ENCODE data around the gene MUC5AC. TPM values are rescaled to one million over a fixed set of nuclear protein-coding genes. Genes with fewer than 3 reads are reported as not detected.
"Not testable (repeated sequence)": the region's sequence is repeated elsewhere in the genome, so short reads cannot be mapped to it uniquely, and the experiment has no call there.

The MUC5AC gene
- total RNA-seq, 1 donor from 2014 or later = under 0.01 TPM

DNA sequence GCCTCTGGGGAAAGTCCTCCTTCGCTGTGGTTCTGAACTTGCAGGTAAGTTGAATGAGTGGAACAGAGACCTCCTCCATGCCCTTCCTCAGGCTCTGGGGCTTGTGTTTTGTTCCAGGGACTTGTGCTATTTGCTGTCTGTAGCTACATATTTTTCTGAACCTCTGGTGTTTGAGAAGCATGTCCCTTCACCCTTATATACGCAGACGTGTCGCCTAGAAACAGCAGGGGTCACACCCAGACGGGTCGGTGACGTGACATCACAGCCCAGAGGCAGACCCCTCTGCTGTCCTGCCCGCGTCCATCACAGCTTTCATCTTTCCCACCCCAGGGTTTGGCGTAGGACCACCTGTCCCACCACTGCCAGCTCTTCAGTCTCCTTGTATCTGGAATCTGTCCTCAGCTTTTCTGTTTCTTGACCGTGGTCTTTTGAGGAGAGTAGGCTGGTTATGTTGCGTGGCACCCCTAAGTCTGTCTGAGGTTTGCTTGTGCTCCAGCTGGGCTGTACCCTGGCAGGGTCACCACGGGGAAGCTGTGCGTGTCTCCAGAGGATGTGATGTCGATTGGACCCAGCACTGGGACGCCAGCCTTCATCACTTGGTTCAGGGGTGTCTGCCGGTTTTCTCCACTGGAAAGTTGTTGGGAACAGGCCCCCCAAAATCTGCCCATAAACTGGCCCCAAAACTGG, 51.8 kb downstream of the MUC5AC start:
- peaks cover 0 to 7% (median 2%) of the 10 kb centered on the region in 3 donors for H3K9me3 ChIP-seq (ENCODE audit: control insufficient read depth in 3 of 3, low read length in 3 of 3)
- peaks cover 0 to 6% (median 0%) of the 10 kb centered on the region in 3 donors for H3K27me3 ChIP-seq (ENCODE audit: control insufficient read depth in 3 of 3, insufficient read depth in 3 of 3, low read length in 3 of 3)
- no peak overlapping the region for H3K4me3 ChIP-seq (ENCODE audit: low read length in 3 of 3)
- H3K36me3 ChIP-seq (ENCODE audit: control insufficient read depth in 3 of 3, insufficient read depth in 3 of 3, low read length in 3 of 3) = no peaks in the 10 kb centered on the region
- H3K4me1 ChIP-seq (ENCODE audit: control insufficient read depth in 3 of 3, insufficient read depth in 3 of 3, low read length in 3 of 3) = no peaks in the 10 kb centered on the region
- H3K27ac ChIP-seq (ENCODE audit: low read depth, low read length) = no peak overlapping the region
- H3K9ac ChIP-seq (ENCODE audit: low read depth in 1 of 3, low read length in 3 of 3) = no peak overlapping the region

DNA sequence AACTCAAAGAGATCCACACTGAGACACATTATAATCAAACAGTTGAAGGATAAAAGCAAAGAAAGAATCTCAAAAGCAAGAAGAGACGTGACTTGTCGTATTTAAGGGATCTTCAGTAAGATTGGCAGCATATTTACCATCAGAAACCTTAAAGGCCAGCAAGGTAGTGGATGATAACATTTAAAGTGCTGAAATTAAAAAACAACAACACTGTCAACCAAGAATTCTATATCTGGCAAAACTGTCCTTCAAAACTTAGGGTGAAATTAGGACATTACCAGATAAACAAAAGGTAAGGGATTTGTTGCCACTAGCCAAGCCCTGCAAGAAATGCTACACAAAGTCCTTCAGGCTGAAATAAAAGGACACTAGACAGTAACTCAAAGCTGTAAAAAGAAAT, 54.1 kb downstream of the MUC5AC start:
- H3K27me3 ChIP-seq (ENCODE audit: control insufficient read depth in 3 of 3, insufficient read depth in 3 of 3, low read length in 3 of 3) = no peaks in the 10 kb centered on the region
- H3K4me1 ChIP-seq (ENCODE audit: control insufficient read depth in 3 of 3, insufficient read depth in 3 of 3, low read length in 3 of 3) = no peaks in the 10 kb centered on the region
- H3K4me3 ChIP-seq (ENCODE audit: low read length in 3 of 3) = no peak overlapping the region
- peaks cover 0 to 7% (median 2%) of the 10 kb centered on the region in 3 donors for H3K9me3 ChIP-seq (ENCODE audit: control insufficient read depth in 3 of 3, low read length in 3 of 3)
- H3K9ac ChIP-seq (ENCODE audit: low read depth in 1 of 3, low read length in 3 of 3) = no peak overlapping the region
- no peaks in the 10 kb centered on the region for H3K36me3 ChIP-seq (ENCODE audit: control insufficient read depth in 3 of 3, insufficient read depth in 3 of 3, low read length in 3 of 3)
- H3K27ac ChIP-seq (ENCODE audit: low read depth, low read length) = no peak overlapping the region

DNA sequence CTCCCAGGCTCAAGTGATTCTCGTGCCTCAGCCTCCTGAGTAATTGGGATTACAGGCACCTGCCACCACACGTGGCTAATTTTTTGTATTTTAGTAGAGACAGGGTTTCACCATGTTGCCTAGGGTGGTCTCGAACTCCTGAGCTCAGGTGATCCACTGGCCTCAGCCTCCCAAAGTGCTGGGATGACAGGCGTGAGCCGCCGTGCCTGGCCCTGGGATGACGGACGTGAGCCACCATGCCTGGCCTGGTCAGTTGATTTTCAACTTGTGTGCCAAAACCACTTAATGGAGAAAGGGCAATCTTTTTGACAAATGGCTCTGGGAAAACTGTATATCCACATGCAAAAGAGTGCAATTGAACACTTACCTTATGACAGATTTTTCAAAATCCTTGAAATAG, 58.1 kb downstream of the MUC5AC start:
- not testable (repeated sequence) for H3K9me3 ChIP-seq (ENCODE audit: control insufficient read depth in 3 of 3, low read length in 3 of 3); H3K4me1 ChIP-seq (ENCODE audit: control insufficient read depth in 3 of 3, insufficient read depth in 3 of 3, low read length in 3 of 3); H3K27ac ChIP-seq (ENCODE audit: low read depth, low read length); H3K9ac ChIP-seq (ENCODE audit: low read depth in 1 of 3, low read length in 3 of 3); H3K36me3 ChIP-seq (ENCODE audit: control insufficient read depth in 3 of 3, insufficient read depth in 3 of 3, low read length in 3 of 3); H3K4me3 ChIP-seq (ENCODE audit: low read length in 3 of 3)
- H3K27me3 ChIP-seq (ENCODE audit: control insufficient read depth in 3 of 3, insufficient read depth in 3 of 3, low read length in 3 of 3) = peaks cover 1 to 28% (median 22%) of the 10 kb centered on the region in 3 donors

DNA sequence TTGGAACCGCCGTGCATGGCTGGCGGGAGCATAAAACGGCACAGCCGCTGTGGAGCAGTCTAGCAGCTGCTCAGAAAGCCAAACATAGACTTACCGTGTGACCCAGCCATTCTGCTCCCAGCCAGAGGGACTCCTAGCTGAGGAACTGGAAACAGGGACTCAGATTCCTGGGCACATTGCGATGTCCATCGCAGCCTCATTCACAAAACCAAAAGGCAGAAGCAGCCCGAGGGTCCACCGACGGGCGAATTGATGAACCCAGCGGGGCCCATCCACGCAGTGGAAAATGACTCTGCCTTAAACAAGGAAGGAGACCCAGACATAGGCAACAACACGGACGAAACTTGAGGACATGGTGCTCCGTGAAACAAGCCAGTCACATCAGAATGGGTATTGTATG, 59.4 kb downstream of the MUC5AC start:
- Histone ChIP-seq H3K4me3 (ENCODE audit: low read length in 3 of 3) (no peak overlapping the region), H3K27ac (ENCODE audit: low read depth, low read length) (no peak overlapping the region), H3K9ac (ENCODE audit: low read depth in 1 of 3, low read length in 3 of 3) (no peak overlapping the region), H3K36me3 (ENCODE audit: control insufficient read depth in 3 of 3, insufficient read depth in 3 of 3, low read length in 3 of 3) (no peaks in the 10 kb centered on the region), H3K4me1 (ENCODE audit: control insufficient read depth in 3 of 3, insufficient read depth in 3 of 3, low read length in 3 of 3) (no peaks in the 10 kb centered on the region), H3K9me3 (ENCODE audit: control insufficient read depth in 3 of 3, low read length in 3 of 3) (peaks cover 0 to 2% (median 2%) of the 10 kb centered on the region in 3 donors), H3K27me3 (ENCODE audit: control insufficient read depth in 3 of 3, insufficient read depth in 3 of 3, low read length in 3 of 3) (peaks cover 15 to 42% (median 35%) of the 10 kb centered on the region in 3 donors)

DNA sequence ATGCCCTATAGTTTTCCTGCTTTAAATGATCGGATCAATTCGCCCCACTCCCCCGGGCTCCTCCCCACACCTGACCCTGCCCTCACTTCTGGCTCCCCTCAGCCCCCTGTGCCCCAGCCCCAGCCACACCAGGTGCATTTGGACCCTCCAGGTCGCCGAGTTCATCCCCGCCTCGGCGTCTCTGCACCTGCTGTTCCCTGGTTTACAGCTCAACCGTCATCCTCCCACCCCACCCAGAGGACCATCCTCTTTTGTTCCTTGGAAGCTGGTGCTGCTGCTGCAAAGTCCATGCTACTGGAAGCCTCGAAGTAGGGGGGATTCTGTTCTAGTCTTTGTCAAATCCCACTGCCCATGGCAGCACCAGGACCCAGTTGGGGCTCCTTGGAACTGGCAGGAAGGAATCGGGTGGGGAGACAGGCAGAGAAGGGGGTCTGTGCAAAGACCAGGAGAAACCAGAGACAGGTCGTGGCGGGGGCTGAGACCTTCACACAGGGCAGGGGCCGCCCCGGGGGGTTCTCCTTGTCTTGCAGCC, 60.6 kb downstream of the MUC5AC start:
- Histone ChIP-seq H3K27me3 (ENCODE audit: control insufficient read depth in 3 of 3, insufficient read depth in 3 of 3, low read length in 3 of 3) (peaks cover 22 to 50% (median 42%) of the 10 kb centered on the region in 3 donors), H3K36me3 (ENCODE audit: control insufficient read depth in 3 of 3, insufficient read depth in 3 of 3, low read length in 3 of 3) (no peaks in the 10 kb centered on the region), H3K9ac (ENCODE audit: low read depth in 1 of 3, low read length in 3 of 3) (no peak overlapping the region), H3K27ac (ENCODE audit: low read depth, low read length) (no peak overlapping the region), H3K4me1 (ENCODE audit: control insufficient read depth in 3 of 3, insufficient read depth in 3 of 3, low read length in 3 of 3) (no peaks in the 10 kb centered on the region), H3K4me3 (ENCODE audit: low read length in 3 of 3) (no peak overlapping the region), H3K9me3 (ENCODE audit: control insufficient read depth in 3 of 3, low read length in 3 of 3) (peaks cover 0 to 2% (median 0%) of the 10 kb centered on the region in 3 donors)

DNA sequence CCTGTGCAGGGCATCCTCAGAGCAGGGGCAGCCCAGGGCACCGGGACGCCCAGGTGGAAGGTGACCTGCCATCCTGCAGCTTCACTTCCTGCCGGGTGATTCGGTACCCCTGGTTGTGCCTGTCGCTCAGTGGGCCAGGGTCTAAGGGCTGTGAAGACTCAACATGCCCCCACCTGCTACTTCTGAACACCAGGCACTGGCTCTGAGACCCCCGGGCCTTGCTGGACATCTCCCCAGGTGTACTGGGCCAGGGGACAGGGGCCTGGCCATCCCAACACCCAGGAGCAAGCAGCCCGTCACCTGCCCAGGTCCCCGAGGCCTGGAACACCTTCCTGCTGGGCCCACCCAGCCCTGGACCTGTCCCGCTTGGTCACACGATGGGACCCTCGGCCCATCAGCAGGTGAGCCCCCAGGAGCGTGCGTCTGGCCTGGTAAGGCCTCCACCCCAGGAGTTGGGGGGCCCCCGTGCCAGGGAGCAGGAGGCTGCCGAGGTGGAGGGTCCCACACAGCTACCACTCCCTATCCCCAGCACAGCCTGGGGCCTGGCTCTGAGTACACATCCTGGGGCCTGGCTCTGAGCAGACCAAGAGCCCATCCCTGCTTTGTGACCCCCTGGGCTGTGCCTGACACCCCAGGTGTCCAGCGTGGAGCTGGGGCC, 61.2 kb downstream of the MUC5AC start:
- Histone ChIP-seq H3K4me1 (ENCODE audit: control insufficient read depth in 3 of 3, insufficient read depth in 3 of 3, low read length in 3 of 3) (no peaks in the 10 kb centered on the region), H3K4me3 (ENCODE audit: low read length in 3 of 3) (no peak overlapping the region), H3K27me3 (ENCODE audit: control insufficient read depth in 3 of 3, insufficient read depth in 3 of 3, low read length in 3 of 3) (peaks cover 23 to 51% (median 45%) of the 10 kb centered on the region in 3 donors), H3K9ac (ENCODE audit: low read depth in 1 of 3, low read length in 3 of 3) (no peak overlapping the region), H3K36me3 (ENCODE audit: control insufficient read depth in 3 of 3, insufficient read depth in 3 of 3, low read length in 3 of 3) (no peaks in the 10 kb centered on the region), H3K9me3 (ENCODE audit: control insufficient read depth in 3 of 3, low read length in 3 of 3) (no peaks in the 10 kb centered on the region), H3K27ac (ENCODE audit: low read depth, low read length) (no peak overlapping the region)

DNA sequence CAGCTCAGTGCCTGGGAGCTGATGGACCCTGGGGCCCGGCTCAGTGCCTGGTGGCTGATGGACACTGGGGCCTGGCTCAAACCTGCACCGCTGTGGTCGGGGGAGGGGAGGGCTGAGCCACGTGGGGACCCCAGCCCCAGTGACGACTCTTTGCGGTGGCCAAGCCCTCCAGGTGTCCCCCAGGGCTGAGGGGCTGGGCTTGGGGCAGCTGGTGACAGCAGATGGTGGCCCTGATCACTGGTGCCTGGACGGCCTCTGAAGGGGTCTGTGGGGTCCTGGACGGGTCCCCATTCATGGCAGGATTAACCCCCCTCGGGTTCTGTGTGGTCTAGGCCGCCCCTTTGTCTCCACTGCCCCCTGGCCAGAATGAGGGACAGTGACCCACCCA, 61.7 kb downstream of the MUC5AC start:
- no peaks in the 10 kb centered on the region for H3K36me3 ChIP-seq (ENCODE audit: control insufficient read depth in 3 of 3, insufficient read depth in 3 of 3, low read length in 3 of 3)
- H3K9me3 ChIP-seq (ENCODE audit: control insufficient read depth in 3 of 3, low read length in 3 of 3) = no peaks in the 10 kb centered on the region
- no peak overlapping the region for H3K9ac ChIP-seq (ENCODE audit: low read depth in 1 of 3, low read length in 3 of 3)
- no peaks in the 10 kb centered on the region for H3K4me1 ChIP-seq (ENCODE audit: control insufficient read depth in 3 of 3, insufficient read depth in 3 of 3, low read length in 3 of 3)
- H3K27me3 ChIP-seq (ENCODE audit: control insufficient read depth in 3 of 3, insufficient read depth in 3 of 3, low read length in 3 of 3) = peaks cover 26 to 54% (median 49%) of the 10 kb centered on the region in 3 donors
- no peak overlapping the region for H3K4me3 ChIP-seq (ENCODE audit: low read length in 3 of 3)
- H3K27ac ChIP-seq (ENCODE audit: low read depth, low read length) = no peak overlapping the region

DNA sequence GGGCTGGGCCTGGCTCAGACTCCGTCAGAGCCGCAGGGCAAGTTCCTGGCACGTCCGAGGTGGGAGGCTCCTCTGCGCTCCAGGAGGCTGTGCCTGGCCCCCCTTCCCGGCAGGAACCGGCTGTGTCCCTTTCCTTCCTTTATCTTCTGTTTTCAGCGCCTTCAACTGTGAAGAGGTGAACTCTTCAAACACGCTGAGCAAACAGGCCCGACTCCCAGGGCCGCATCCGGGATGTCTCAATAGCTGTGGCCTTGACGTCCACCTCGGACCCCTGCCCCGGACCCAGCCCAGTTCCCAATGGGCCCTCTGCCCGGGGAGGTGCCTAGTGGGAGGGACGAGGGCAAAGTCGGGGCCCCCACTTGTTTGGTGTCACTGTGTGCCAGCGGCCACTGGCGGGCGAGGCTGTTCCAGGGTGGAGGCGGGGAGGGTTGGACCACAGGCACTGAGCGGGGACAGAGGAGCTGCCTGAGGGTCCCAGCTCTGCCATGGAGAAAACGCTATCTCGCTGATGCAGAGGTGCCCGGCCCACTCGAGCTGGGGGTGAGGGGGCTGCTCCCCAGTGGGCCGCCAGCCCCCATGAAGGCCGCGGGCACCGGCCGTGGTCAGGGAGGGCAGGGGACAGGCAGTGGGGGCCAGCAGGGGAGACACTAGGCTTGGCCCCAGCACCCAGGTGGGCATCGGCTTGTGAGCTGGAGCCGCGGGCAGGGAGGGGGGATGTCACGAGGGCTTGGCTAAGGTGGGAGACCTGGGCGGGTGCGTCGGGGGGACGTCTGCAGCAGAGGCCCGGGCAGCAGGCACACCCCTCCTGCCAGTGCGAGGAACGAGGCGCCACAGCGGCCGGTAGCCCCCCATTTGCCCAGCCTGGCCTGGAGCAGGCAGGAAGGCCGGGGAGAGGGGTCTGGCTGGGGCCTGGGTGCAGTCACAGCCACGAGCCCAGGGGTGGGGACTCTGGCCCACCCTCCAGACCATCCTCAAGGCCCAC, 62.4 kb downstream of the MUC5AC start:
- Histone ChIP-seq H3K4me3 (ENCODE audit: low read length in 3 of 3) (no peak overlapping the region), H3K9ac (ENCODE audit: low read depth in 1 of 3, low read length in 3 of 3) (no peak overlapping the region), H3K36me3 (ENCODE audit: control insufficient read depth in 3 of 3, insufficient read depth in 3 of 3, low read length in 3 of 3) (no peaks in the 10 kb centered on the region), H3K9me3 (ENCODE audit: control insufficient read depth in 3 of 3, low read length in 3 of 3) (no peaks in the 10 kb centered on the region), H3K4me1 (ENCODE audit: control insufficient read depth in 3 of 3, insufficient read depth in 3 of 3, low read length in 3 of 3) (no peaks in the 10 kb centered on the region), H3K27me3 (ENCODE audit: control insufficient read depth in 3 of 3, insufficient read depth in 3 of 3, low read length in 3 of 3) (peaks cover 26 to 61% (median 49%) of the 10 kb centered on the region in 3 donors), H3K27ac (ENCODE audit: low read depth, low read length) (no peak overlapping the region)

DNA sequence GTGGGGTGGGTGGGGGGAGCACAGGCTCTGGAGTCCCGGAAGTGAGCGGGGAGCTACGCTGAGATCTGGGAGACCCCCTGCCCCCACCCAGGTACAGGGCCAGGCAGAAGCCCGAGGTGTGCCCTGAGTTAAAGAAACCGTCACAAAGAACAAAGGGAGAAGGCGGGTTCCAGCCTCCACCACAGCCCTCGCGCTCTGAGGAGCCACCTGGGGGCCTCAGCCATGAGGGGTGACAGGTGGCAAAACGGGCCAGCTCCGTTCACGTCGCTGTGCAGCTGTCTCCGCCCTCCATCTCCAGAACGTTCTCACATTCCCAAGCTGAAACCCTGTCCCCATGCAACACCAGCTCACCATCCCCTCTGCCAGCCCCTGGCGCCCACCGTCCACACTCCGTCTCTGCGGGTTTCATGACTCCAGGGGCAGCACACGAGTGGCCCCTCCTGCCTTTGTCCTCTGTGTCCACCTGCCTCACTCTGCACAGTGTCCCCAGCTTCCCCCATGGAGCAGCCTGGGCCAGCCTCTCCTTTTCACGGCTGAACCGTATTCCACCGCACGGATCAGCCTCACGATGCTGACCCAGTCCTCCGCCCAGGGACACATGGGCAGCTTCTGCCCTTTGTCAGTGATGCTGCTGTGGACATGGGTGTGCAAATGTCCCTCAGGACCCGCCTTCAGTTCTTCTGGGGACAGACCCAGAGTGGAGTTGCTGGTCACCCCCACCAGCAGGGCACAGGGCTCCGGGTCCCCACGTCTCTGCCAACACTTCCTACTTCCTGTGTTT, 63.4 kb downstream of the MUC5AC start:
- H3K4me3 ChIP-seq (ENCODE audit: low read length in 3 of 3) = no peak overlapping the region

More for the DNA sequence above, 63.4 kb downstream of the MUC5AC start:
- Histone ChIP-seq H3K9me3 (ENCODE audit: control insufficient read depth in 3 of 3, low read length in 3 of 3) (no peaks in the 10 kb centered on the region), H3K4me1 (ENCODE audit: control insufficient read depth in 3 of 3, insufficient read depth in 3 of 3, low read length in 3 of 3) (no peaks in the 10 kb centered on the region), H3K27me3 (ENCODE audit: control insufficient read depth in 3 of 3, insufficient read depth in 3 of 3, low read length in 3 of 3) (peaks cover 33 to 70% (median 54%) of the 10 kb centered on the region in 3 donors), H3K27ac (ENCODE audit: low read depth, low read length) (no peak overlapping the region), H3K36me3 (ENCODE audit: control insufficient read depth in 3 of 3, insufficient read depth in 3 of 3, low read length in 3 of 3) (no peaks in the 10 kb centered on the region), H3K9ac (ENCODE audit: low read depth in 1 of 3, low read length in 3 of 3) (no peak overlapping the region)

All from skeletal muscle tissue (tissue), 4 donors.